Activated T-cell treated with anti-CD3 and anti-CD28 coated beads for 4 hours (primary cell): ENCODE data around the gene AP1G2.

Experiments used
- DNase-seq: peaks from one replicate; pipeline ENCODE4 v3.0.0-alpha.2; 2020

Gene AP1G2

GRCh38 chr14:23569443-23570151, 2.0 kb upstream of the AP1G2 start:
- no peak for DNase-seq

GRCh38 chr14:23568600-23569331, 1.2 kb upstream of the AP1G2 start:
- no peak for DNase-seq

- no peak for DNase-seq
Measured at GRCh38 chr14:23568021-23568599, 519 bp upstream of the AP1G2 start.

- no peak for DNase-seq
Measured at GRCh38 chr14:23566778-23567185, 809 bp downstream of the AP1G2 start.

GRCh38 chr14:23566112-23566777, 1.3 kb downstream of the AP1G2 start:
- no peak for DNase-seq

- no peak for DNase-seq
Measured at GRCh38 chr14:23565626-23566025, 2.0 kb downstream of the AP1G2 start.

GRCh38 chr14:23564876-23565275, 2.7 kb downstream of the AP1G2 start:
- no peak for DNase-seq

- DNase-seq: no peak
Measured at GRCh38 chr14:23564181-23564812, 3.3 kb downstream of the AP1G2 start.

- DNase-seq: no peak
Measured at GRCh38 chr14:23563473-23564180, 4.0 kb downstream of the AP1G2 start.

GRCh38 chr14:23562822-23563472, 4.6 kb downstream of the AP1G2 start:
- peak; percentile 50 for DNase-seq

GRCh38 chr14:23561873-23562821, 5.4 kb downstream of the AP1G2 start:
- no peak for DNase-seq

- no peak for DNase-seq
Measured at GRCh38 chr14:23561259-23561658, 6.3 kb downstream of the AP1G2 start.

GRCh38 chr14:23559926-23560520, 7.6 kb downstream of the AP1G2 start:
- no peak for DNase-seq

- peak; percentile 52 for DNase-seq
Measured at GRCh38 chr14:23559010-23559925, 8.3 kb downstream of the AP1G2 start.

GRCh38 chr14:23558346-23559009, 9.1 kb downstream of the AP1G2 start:
- no peak for DNase-seq

GRCh38 chr14:23557946-23558345, 9.6 kb downstream of the AP1G2 start:
- no peak for DNase-seq

GRCh38 chr14:23557521-23557920, 10.1 kb downstream of the AP1G2 start:
- DNase-seq: no peak

GRCh38 chr14:23556700-23557440, 10.7 kb downstream of the AP1G2 start:
- no peak for DNase-seq
